NCI-H128 (cell line): ENCODE results near the gene UNC5C.

Experiments
- DNase-seq: peaks from one replicate; lab custom pipeline; 2025; ENCODE audit not compliant: unreplicated experiment; lab: John Stamatoyannopoulos, UW

UNC5C gene

GRCh38 chr4:95548738-95549245, at the start of gene UNC5C:
UNC5C (minus strand) TSS chr4:95548973.
- no peak for DNase-seq

- no peak for DNase-seq
Observed at GRCh38 chr4:95596676-95597075, 47.9 kb upstream of the UNC5C start.

- no peak for DNase-seq
Observed at GRCh38 chr4:95594629-95595028, 45.9 kb upstream of the UNC5C start.

GRCh38 chr4:95594013-95594412, 45.2 kb upstream of the UNC5C start:
- no peak for DNase-seq

- DNase-seq = no peak
Observed at GRCh38 chr4:95591278-95591677, 42.5 kb upstream of the UNC5C start.

GRCh38 chr4:95590615-95591014, 41.8 kb upstream of the UNC5C start:
- no peak for DNase-seq

GRCh38 chr4:95585016-95585695, 36.4 kb upstream of the UNC5C start:
- DNase-seq = no peak

- DNase-seq = no peak
Observed at GRCh38 chr4:95580226-95580625, 31.5 kb upstream of the UNC5C start.

GRCh38 chr4:95572304-95572991, 23.7 kb upstream of the UNC5C start:
- DNase-seq = no peak

GRCh38 chr4:95571577-95571976, 22.8 kb upstream of the UNC5C start:
- DNase-seq = no peak

GRCh38 chr4:95563638-95564337, 15.0 kb upstream of the UNC5C start:
- no peak for DNase-seq

GRCh38 chr4:95560774-95561173, 12.0 kb upstream of the UNC5C start:
- no peak for DNase-seq

GRCh38 chr4:95556207-95556859, 7.6 kb upstream of the UNC5C start:
- DNase-seq = no peak

GRCh38 chr4:95552942-95553550, 4.3 kb upstream of the UNC5C start:
- DNase-seq = no peak

GRCh38 chr4:95551653-95552052, 2.9 kb upstream of the UNC5C start:
- no peak for DNase-seq

GRCh38 chr4:95550115-95550987, 1.6 kb upstream of the UNC5C start:
- no peak for DNase-seq

GRCh38 chr4:95549246-95550114, 707 bp upstream of the UNC5C start:
- no peak for DNase-seq

- DNase-seq = no peak
Observed at GRCh38 chr4:95547715-95548471, 880 bp downstream of the UNC5C start.
